ENCODE results near the gene CBX7. TPM values are rescaled to one million over a fixed set of nuclear protein-coding genes. Genes with fewer than 3 reads are reported as not detected.

The CBX7 gene
- total RNA-seq, 1 donor from 2014 or later, result 4.0 TPM

DNA sequence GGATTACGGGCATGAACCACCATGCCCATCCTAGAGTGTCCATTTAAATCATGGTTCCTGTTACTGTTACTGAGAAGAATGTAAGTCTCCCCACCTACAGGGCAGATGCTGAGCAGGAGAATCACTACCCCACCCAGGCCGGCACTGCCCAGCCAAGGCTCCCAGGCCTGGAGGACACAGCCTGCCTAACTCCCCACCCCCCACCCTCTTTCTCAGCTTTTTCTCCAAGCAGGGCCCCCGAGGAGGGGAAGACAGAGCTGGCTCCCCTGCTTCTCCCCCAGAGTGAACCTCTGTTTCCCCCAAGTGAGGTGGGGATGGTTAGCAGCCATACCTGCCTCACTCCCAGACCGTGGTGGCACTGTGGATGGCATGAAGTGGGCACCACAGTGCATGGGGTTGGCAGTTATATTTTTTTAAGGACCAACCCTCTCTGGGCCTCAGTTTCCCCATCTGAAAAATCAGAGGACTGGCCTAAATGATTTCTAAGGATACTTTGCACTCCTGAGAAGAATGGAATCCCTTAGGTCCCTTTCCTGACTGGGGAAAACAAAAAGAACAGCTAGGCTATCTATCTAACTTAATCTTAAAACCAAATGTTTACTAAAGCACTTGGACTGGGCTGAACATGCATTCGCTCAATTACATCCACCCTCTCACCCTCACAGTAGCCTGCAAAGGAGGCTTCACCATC lies 5.0 kb downstream of the CBX7 start:
- DNase-seq, result no peak

DNA sequence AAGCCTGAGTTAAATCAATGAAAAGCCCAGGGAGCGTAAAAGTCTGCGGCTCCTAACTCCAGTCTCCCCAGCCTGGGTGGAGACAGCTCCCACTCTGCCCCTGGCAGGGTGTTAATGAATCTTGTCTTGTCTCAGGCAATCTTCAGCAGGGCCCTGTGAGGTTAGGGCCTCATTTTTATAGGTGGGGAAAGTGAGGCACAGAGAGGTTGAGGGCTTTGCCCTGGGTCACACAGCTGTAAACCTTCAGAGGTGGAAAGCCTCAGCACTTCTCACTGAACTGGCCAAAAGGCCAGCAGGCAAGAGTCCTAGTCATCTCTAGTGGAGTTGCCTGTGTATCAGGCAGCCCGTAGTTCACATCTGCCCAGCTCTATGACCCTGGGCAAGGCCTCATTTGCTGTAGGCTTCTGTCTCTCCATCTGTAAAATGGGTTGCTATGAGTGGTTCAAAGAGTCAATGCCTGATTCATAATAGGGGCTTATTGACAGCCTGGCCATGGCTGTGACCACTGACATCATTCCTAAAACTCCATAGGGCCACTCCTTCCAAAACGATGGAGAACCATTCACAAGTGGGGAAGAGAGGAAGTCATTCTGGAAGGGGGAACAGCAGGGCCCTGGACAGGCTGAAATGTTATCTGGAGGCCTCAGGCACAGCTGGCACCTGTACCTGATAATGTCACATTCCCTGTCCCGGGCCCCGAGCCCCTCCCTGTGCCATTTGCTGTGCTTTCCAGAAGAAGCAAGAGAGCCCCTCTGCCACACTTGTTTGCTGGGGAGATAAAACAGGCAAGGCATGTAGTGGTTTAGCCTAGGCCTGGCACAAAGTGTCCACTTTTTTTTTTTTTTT lies 6.0 kb downstream of the CBX7 start:
- DNase-seq, result no peak

DNA sequence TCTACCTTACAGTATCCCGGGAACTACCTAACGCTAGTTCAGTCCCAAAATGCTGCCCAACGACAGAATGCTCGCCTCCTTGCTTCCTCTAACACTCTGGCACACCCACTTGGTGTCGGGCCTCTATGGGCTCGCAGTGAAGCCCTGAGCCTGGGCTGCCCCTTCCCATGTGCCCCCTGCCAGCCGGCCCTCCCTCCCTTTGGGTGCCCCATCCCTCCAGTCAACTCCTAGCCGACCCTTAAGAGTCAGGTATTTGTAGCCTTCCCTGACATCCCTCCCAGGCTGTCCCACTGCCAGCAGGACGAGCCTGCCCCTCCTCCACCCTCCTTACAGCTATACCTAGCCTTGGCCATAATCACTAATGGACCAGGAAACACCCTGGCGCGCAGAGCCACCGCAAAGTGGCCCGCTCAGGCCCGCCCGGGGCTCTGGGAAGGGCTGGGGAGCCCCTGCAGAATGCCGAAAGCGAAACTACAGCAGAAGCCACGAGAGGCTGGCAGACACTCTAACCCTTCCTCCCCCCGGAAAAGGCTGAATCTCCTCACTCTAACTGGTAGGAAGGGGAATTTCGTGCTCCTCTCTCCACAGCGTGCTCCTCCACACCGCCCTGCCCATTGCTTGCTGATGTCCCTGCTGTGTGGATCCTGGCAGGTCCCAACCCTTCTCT lies 8.2 kb downstream of the CBX7 start:
- no peak for DNase-seq

DNA sequence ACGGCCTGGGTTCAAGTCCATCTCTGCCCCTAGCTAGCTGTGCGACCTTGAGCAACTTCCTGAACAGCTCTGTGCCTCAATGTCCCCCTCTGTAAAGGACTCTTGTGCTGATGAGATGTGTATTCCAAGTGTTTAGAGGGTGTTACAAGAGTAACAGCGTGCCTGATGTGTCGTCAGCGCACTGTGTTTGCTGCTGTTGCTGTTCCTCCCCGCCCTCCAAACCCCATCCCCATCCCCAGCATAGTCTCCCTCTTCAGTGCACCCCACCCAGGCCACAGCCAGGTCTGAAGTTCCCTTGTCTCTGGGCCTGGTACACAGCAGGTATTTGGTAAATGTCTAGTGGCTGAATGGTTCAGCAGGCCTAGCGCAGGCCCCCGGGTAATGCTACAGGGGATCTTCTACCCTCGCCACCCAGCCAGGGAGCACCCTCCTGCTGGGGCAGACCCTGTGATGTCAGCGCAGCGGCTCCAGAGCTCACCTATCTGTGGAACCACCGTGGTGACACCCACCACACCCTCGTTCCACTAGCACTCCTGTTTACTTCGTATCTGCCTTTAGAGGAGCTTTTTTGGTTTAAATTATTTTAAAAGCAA lies 10.3 kb downstream of the CBX7 start:
- DNase-seq, result no peak

DNA sequence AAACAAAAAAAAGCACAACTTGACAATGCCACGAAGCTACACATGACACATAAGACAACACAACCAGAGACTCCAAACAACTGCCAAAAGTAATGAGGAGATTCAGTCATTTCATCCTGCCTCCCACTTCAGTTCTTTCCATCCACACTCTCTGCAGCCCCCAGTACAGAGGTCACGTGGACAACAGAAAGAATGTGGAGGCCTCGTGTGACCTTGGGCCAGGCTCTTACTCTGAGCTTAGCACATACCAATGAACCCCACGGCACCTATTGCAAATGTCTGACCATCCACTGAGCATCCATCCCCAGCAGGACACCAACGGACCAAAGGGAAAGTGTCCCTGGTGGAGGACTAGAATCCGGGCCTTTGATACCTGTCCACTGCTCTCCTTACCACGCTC lies 12.5 kb downstream of the CBX7 start:
- no peak for DNase-seq

DNA sequence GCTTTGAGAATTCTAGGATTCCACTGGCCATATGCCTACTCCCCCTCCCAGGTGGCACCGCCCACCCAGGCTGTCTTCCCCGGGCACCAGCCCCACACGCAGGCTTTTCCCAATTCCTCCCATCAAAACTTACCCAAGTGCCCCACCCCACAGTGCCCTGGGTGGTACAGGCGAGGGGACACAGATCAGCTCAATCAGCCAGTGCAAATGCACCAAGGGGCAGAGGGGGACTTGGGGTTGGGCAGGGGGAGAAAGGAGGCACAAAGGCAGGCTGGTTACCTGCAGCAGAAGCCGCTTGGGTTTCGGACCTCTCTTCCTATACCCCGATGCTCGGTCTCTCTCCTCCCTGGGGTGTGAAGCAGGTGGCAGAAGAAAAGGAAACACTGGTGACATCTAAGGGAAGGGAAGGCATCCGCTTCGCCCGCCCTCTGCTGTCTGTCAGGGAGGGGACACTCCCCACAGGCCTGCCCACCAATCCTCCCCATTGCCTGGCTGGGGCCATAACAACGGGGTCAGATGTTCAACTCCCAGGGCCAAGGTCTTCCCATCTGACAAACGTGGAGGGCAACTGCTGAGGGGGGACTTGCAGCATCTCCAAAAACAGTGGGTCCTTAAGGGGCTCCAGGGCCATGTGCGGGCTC lies 14.0 kb downstream of the CBX7 start:
- DNase-seq, result no peak

DNA sequence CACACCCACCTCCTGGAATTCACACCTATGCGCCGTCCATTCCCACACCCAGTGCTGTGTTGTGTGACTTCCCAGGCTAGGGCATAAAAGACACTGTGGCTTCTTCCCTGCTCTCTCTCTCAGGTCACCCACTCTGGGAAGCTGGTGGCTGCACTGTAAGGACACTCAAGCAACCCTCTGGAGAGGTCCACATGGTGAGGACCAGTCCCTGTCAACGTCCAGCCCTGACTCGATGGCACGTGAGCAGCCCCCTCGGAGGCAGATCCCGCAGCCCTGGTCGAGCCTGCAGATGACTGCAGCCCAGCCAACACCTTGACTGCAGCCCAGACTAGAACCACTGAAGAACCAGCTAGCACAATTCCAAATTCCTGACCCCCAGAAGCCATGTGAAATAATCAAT lies 16.2 kb downstream of the CBX7 start:
- no peak for DNase-seq

DNA sequence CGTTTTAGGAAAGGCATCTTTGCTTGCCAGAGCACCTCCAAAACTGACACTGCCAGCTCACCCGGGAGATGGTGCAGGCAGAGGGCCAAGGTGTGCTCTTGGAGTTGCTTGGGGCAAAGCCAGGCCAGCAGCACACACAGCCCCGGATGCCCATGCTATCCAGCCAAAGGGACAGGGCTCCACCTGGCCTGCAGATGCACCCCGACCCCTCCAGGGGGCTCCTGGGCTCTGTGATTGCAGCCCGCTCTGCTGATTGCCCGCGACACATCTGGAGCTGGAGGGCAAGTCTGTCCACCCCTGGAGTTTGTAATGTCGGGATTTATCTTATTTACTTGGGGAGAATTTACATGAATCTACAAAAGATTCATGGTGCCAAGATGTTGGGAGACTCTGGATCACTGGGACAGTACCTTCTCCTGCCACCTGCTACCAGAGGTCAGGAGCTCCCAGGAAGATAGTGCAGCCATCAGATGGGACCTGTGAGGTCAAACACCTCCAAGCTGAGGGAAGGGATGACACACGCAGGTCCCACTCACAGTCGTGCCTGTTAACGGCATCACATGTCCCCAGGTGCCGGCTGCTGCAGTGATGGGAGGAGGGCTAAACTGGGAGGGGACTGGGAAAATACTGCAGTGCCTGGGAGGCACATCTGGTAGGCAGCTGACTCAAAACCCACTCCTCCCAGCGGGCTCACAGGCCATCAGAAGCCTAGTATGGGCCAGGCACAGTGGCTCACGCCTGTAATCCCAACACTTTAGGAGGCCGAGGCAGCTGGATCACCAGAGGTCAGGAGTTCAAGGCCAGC lies 17.2 kb downstream of the CBX7 start:
- DNase-seq, result peak; percentile 11

DNA sequence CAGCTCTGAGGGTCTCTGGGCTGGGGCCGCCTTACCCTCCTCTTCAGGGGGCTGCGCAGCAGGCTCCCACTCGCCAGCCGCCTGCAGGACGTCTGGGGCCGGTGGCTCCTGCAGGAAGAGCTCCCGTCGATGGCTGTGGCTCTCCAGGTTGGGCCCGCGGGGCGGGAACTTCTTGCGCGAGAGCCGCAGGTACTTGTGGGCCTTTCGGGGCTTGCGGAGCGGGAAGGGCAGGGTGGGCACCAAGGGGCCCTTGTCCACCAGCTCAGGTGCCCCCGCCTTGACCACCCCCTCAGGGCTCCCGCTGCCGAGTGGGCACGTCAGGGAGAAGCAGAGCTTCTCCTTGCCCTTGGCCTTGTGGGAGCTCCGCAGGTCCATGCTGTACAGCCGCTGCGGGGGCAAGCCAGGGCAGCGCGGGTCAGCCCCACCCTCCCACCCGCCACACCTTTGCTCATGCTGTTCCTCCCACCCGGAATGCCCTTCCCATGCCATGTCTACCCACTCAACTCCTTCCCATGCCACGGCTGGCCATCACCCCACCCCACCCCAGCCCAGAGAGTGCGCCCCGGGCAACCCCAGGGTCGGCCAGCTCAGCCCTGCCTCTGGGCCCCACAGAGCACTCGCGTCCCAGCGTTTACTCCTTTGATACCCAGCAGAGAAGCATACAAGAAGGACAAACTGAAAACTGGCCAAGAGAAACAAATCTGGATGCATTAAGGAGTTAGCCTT lies 18.0 kb downstream of the CBX7 start:
- DNase-seq, result no peak

DNA sequence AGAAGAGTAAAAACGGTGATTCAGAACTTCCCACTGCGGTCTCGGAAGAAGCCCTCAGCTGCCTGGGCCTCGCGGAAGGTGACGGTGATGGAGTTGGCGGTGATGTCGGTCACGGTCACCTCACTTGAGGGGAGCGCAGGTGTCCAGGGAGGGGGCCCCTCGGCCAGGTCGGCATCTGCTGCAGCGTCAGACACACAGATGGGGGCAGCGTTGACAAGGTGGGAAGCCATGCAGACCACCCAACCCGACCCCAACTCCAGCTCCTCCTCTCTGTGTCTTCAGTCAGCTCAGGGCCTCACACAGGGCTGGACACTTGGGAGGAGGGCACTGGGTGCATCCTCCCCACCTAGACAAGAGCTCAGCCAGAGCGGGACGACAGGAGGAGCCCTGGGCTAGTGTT lies 18.6 kb downstream of the CBX7 start:
- DNase-seq, result no peak

DNA sequence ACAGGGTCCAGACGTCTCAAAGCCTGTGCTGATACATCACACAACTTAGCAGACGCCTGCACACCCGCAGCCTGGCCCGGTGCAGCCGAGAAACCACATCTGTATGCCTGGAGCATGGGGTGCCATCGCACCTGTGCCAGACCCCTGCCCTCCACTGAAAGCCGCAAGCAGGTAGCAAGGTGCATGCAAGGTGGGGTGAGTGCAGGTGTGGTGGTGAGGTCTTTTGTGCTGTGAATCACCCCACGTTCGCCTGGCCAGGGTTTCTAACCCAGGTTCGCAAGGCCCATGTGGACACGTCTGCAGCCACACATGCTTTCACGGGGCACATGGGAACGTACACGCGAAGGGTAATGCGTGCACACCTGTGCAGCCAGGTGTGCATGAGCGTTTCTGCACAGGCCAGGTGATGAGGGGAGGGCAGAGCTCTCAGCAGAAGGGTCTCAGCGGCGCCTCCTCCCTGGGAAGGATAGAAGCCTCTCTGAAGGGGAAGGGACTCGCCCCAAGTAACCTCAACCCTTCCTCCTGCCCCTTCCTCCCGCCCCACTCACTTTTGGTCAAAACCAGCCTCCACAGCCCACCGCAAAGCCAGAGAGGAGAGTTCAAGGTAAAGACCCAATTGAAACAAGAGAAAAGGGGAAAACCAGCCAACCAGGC lies 19.5 kb downstream of the CBX7 start:
- no peak for DNase-seq

DNA sequence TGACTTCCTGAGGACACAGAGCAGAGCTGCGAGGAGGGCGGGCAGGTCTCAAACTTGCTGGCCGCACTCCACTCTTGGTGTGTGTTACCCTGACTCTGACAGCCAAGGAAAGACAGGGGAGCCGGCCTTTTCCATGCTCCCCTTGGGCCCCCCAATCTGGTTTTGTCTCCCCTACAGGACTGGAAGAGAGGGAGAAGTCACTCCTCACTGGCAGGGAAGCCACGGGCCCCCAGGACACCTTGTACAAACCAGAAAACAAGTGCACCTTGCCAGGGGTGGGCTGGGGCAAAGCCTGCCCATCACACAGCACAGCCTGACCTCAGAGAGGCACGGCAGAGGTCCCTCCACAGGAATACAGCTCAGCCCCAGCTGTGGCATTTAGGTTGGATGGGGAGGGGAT lies 20.2 kb downstream of the CBX7 start:
- DNase-seq, result no peak

DNA sequence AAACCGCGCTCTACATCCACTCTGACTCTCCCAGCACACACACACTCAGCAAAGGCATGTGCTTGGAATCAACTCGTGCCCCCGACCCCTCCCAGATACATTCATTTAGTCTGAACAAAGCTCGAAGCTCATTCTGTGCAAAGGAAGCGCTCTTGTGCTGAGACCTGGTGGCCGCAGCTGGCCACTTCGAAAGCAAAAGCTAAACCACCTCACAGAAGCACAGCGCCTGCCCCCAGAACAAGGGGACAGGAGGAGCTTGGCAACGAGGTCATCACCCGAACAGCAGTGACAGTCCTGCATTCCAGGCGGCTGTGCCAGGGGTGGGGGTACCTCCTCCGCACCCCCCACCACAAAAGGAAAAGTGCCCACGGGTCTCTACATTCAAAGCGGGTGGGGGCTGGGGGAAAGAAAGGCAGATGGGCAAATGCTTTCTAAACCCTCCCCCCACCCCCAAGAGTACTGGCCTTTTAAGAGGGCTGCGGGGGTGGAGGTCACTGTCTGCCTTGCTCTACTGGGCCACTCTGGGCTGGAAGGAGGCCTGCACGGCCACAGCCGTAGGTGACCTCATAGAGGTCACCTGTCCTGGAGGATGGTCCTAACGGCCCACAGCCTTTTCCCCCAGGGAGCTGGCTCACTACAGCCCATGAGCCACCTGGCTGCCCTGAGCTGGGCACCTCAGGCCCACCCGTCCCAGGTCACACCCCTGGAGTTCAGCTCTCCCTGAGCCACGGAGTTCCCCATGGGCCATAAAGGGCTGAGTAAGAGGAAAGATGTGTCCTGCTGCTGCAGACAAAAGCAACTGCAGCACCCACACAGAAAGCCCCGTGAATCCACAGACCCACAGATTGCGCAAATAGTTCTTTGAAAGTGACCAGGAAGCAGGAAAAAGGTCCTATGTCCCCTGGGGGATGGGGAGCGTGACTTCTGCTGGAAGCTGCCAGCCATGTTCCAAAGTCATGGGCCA lies 21.3 kb downstream of the CBX7 start:
- no peak for DNase-seq

DNA sequence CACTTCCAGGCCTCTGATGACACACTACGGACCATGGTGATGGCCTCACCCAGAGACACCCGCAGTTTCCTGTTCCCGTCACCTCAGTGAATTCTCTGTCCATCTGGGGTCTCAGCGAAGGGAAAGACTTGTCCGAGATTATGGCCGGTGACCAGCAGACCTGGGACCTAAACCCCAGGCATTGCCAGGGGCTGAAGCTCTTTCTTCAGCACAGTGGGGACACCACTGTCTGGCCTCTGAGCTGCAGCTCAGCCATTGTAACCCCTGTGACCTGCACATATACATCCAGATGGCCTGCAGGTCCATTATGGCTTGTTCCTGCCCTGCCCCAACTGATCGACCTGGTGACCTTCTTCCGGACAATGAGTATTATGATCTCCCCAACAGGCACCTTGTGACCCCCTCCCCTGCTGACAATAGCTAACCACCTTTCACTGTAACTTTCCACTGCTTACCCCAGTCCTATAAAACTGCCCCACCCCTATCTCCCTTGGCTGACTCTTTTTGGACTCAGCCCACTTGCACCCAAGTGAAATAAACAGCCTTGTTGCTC lies 22.3 kb downstream of the CBX7 start:
- DNase-seq, result no peak

DNA sequence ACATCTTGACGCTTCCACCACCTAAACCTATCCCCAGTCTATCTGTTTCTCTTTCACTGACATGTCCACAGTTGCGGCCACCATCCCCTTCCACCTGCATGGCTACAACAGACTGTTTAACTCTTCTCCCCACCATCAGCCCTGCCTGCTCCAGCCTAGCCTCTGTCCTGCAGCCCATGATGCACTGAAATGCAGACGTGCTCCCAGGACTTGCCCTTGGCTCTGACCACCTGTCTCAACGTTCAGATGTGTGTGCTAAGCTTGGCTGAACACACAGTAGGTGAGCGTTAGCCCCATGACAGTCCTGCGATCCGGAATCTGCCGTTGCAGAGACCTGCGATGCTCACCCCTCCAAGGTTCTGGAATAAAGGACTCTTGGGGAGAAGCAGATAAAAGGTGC lies 22.7 kb downstream of the CBX7 start:
- DNase-seq, result no peak

DNA sequence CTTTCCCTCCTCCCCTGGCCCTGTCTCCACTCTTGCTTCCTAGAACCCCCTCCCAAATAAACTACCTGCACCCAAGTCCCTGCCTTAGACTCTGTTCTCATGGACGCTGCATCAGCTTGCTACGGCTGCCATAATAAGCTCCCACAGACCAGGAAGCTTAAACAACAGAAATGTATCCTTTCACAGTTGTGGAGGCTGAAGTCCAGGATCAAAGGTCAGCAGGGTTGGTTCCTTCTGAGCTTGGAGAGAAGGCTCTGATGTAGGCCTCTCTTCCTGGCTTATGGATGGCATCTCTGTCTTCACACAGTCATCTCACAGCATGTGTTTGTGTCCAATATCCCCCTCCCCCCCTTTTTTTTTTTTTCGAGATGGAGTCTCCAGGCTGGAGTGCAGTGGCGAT lies 23.4 kb downstream of the CBX7 start:
- DNase-seq, result no peak

DNA sequence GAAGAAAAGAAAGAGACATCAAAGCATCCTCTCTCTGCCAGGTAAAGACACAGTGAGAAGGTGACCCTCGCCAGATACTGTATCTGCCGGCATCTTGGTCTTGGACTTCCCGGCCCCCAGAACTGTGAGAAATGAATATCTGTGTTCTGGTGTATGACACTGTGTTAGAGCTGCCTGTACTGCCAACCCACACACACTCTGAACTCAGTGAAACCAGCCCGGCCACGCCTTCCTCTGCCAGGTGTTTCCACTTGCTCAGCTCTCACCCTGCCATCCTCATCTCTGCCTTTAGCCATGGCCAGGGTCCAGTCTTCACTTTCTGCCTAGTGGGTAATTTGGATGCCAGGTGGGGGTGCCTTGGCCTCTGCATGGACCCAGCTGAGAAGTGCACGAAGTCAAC lies 24.0 kb downstream of the CBX7 start:
- DNase-seq, result no peak

DNA sequence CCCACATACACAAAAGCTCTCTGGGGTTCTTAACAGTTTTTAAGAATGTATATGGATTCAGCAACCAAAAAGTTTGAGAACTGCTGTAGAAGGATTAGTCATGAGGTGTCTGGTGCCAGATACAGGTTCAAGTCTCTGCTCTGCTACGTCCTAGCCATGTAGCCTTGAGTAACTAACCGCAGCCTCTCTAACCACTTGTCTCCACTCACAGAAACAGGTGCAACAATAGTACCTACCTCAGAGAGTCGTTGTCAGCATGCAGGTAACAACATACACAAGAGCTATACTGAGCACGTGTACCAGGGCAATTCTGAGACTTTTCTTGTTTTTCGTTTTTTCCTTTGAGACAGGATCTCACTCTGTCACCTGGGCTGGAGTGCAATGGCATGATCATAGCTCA lies 26.9 kb downstream of the CBX7 start:
- DNase-seq, result no peak

Measured in skin of body (tissue), 2 donors.